Occipital lobe (tissue), 2 donors: ENCODE results near the gene CELA2A. TPM values are rescaled to one million over a fixed set of nuclear protein-coding genes. Genes with fewer than 3 reads are reported as not detected.
"Not testable (repeated sequence)": the region's sequence is repeated elsewhere in the genome, so short reads cannot be mapped to it uniquely, and the experiment has no call there.

Source experiments
- DNase-seq: peaks from one replicate; lab custom pipeline; 2025; lab: John Stamatoyannopoulos, UW
- total RNA-seq: library from RNA; depleted of rRNA; stranded (reverse); fragments of >200 nt; gene quantifications from one replicate; pipeline ENCODE4 v1.2.3, GENCODE V29; 2014

The CELA2A gene
- total RNA-seq, 1 donor from 2014 or later: not detected

DNA sequence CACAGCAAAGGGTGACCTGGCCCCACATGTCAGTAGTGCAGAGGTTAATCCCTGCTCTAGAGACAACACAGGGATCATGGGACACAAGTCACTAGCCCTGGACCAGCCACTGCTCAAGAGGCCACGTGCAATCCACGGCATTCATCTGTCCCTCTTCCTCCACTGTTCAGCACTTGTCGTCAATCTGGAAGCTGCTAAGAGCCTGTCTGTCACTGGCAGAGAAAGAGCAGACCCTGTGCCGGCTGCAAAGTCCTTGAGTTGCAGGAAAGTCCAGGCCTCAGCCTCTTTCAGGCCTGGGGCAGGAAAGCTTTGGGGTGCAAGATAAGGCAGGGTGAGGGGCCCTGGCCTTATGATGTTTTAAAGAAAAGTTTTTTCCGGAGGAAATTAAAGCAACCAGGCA, 36.1 kb downstream of the CELA2A start:
- no peak for DNase-seq

GRCh38 chr1:15493869-15494390, 37.4 kb downstream of the CELA2A start:
- no peak for DNase-seq

GRCh38 chr1:15500184-15501178, 43.9 kb downstream of the CELA2A start:
- DNase-seq: no peak

GRCh38 chr1:15501208-15502032, 44.9 kb downstream of the CELA2A start:
- no peak for DNase-seq

DNA sequence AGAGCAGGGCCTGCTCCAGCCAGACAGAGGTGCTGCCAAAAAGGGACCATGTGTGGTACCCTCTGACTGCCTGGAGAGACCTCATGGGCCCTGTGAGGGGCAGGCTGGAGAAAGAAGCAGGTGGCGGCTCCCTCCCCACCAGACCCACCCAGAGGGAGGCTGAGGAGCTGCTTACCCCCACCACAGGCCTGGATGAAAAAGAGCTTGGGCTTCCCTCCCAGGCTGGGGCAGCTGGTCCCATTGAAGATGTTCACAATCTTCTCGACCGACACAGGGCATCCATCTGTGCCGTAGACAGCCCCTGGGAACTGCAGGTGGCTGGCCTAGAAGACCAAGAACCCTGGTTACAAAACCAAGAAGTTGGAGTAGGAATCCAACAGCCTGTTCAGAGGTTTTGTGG, 47.9 kb downstream of the CELA2A start:
- DNase-seq: no peak

DNA sequence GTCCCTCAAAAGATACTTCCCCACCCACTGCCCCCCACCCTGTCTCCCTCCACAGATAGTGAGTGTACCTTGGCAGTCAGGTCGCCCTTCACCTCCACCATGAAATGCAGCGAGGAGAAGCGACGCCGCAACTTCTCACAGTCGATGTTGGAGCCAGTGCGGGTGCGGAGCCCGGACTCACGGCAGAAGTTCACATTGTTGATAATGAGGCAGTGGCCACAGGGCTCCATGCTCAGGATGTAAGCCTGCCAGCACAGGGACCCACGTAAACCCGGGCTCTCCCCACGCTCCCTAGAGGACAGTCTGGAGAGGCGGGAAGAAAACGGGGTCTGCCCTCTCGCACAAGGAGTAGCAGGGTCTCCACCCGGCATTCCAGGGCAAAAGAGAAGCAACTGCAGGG, 50.3 kb downstream of the CELA2A start:
- DNase-seq: no peak

DNA sequence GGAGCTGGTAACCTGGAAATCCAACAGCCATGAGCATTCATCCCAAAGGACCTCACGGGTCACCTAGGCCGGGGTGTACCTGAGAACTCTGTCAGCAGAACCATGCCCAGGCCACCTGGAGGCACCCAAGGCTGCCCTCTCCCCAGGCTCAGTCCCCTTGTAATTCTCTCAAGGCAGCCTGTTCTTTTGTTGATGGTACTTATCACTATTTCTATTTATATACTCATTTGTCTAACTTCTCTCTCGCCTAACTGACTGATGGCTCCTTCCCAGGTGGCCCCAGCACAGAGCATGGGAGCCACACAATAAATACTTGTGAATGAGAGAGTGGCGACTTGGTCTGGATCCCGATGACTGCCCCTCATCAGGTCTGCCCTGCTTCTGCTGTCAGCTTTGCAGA, 50.7 kb downstream of the CELA2A start:
- no peak for DNase-seq

- DNase-seq: no peak
These were observed 52.4 kb downstream of the CELA2A start for GRCh38 chr1:15508700-15509487.

DNA sequence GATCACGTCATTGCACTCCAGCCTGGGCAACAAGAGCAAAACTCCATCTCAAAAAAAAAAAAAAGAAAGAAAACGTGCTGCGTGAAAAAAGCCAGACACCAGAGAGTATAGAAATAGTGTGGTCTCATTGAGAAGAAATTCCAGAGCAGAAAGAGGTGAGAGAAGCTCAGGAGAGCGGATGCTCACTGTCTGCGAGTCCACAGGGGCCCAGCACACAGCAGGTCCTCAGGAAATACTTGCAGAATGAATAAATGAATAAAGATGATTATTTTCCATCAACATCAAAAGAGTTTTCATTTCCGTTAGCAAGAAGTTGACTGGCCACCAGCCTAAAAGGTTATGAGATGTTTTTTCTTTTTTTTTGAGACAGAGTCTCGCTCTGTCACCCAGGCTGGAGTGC, 53.1 kb downstream of the CELA2A start:
- DNase-seq: no peak

GRCh38 chr1:15510611-15511405, 54.3 kb downstream of the CELA2A start:
- DNase-seq: no peak

- no peak for DNase-seq
These were observed 56.7 kb downstream of the CELA2A start for GRCh38 chr1:15513192-15513591.

DNA sequence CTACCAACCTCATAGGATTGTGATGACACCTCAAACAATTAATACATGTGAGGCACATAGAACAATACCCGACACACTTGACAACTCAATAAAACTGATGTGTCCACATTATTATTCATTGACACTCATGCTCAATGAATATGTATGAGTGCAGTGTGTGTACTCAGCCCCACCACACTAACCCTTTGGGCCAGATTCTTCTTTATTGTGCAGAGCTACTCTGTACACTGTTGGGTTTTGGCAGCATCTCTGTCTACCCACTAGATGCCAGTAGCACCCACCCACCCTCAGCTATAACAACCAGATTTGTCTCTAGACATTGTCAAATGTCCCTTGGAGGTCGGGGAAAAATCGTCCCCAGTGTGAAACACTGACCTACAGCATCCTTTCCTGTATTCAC, 57.4 kb downstream of the CELA2A start:
- no peak for DNase-seq

GRCh38 chr1:15514557-15514956, 58.0 kb downstream of the CELA2A start:
- DNase-seq: not testable (repeated sequence)

GRCh38 chr1:15515022-15515663, 58.6 kb downstream of the CELA2A start:
- no peak for DNase-seq

DNA sequence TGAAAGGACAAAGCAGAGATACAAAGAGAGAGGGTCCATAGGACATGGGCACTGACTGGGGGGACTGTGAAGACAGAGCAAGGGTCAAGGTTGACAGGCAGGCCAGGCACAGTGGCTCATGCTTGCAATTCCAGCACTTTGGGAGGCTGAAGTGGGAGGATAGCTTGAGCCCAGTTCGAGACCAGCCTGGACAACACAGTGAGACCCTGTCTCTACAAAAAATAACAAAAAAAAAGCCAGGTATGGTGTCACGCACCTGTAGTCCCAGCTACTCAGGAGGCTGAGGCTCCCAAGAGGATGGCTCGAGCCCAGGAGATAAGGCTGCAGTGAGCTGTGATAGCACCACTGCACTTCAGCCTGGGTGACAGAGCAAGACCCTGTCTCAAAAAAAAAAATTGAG, 63.1 kb downstream of the CELA2A start:
- no peak for DNase-seq

DNA sequence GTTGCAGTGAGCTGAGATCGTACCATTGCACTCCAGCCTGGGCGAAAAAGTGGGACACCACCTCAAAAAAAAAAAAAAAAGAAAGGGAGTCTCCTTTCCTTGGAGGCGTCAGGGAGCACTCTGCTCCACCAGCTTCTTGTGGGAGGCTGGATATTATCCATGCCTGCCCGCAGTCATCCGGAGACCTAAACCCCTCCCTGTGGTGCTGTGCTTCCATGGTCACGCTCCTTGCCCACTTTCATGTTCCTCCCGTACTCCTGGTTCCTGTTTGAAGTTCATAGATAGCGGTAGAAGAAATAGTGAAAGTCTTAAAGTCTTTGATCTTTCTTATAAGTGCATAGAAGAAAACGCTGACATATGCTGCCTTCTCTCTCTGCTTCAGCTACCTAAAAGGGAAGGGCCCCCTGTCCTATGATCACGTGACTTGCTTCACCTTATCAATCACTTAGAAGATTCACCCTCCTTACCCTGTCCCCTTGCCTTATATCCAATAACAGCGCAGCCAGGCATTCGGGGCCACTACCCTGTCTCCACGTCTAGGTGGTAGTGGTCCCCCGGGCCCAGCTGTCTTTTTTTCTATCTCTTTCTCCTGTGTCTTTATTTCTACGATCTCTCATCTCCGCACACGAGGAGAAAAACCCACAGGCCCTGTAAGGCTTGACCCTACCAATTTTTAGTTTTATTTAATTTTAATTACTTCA, 64.8 kb downstream of the CELA2A start:
- not testable (repeated sequence) for DNase-seq
